GM19467 (cell line): ENCODE data around the gene SLC25A24.
A peak's percentile ranks its signal among the peaks of the same experiment; 100 is the strongest.
"Not testable (repeated sequence)": the region's sequence is repeated elsewhere in the genome, so short reads cannot be mapped to it uniquely, and the experiment has no call there.

Experiments
- ATAC-seq: cut with Tn5 transposase; IDR thresholded peaks from one replicate; pipeline ENCODE4 v1.9.1; 2021; ENCODE audit warnings: mild to moderate bottlenecking, moderate library complexity; ENCODE audit not compliant: unreplicated experiment

The SLC25A24 gene

DNA sequence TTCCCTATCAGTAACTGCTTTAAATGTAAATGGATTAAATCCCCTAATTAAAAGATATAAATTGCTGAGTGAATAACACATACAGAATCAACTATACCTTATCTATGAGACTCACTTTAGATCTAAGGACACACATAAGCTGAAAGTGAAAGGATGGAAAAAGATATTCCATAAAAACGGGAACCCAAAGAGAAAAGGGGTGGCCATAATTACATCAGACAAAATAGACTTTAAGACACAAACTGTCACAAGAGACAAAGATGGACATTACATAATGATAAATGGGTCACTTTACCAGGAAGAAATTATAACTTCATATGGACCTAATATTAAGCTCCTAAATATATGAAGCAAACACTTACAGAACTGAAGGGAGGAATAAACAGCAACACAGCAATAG, 59.2 kb downstream of the SLC25A24 start:
- ATAC-seq: no peak

DNA sequence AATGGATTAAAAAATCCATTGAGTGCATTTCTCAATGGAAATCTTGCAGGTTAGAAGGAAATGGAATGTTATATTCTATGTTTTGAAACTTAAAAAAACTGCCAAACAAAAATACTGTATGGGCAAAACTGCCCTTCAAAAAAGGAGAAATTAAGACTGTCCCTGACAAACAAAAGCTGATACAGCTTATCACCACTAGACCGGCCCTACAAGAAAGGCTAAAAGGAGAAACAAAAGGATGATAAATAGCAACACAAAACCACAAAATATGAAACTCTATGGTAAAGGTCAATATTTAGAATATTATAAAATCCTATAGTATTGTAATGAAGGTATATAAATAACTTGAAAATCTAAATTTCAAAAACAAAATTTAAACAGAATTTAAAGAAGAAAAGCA, 60.0 kb downstream of the SLC25A24 start:
- ATAC-seq: no peak

DNA sequence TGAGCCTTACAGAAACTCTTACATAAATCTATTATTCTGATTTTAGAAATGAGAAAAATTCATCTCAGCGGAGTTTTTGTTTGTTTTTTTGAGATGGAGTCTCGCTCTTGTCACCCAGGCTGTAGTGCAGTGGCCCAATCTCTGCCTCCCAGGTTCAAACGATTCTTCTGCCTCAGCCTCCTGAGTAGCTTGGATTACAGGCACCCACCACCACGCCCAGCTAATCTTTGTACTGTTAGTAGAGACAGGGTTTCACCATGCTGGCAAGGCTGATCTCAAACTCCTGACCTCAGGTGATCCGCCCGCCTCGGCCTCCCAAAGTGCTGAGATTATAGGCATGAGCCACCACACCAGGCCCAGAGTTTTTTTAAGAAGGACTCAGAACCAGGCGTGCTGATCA, 60.6 kb downstream of the SLC25A24 start:
- not testable (repeated sequence) for ATAC-seq

GRCh38 chr1:108133148-108133547, 67.0 kb downstream of the SLC25A24 start:
- ATAC-seq: not testable (repeated sequence)

GRCh38 chr1:108132367-108132766, 67.8 kb downstream of the SLC25A24 start:
- not testable (repeated sequence) for ATAC-seq

DNA sequence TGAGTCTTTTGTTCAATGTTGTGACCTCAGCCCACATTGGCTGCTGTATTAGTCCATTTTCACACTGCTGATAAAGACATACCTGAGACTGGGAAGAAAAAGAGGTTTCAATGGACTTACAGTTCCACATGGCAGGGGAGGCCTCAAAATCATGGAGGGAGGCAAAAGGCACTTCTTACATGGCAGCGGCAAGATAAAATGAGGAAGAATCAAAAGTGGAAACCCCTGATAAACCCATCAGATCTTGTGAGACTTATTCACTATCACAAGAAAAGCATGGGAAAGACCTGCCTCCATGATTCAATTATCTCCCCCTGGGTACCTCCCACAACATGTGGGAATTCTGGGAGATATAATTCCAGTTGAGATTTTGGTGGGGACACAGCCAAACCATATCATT, 68.9 kb downstream of the SLC25A24 start:
- not testable (repeated sequence) for ATAC-seq

DNA sequence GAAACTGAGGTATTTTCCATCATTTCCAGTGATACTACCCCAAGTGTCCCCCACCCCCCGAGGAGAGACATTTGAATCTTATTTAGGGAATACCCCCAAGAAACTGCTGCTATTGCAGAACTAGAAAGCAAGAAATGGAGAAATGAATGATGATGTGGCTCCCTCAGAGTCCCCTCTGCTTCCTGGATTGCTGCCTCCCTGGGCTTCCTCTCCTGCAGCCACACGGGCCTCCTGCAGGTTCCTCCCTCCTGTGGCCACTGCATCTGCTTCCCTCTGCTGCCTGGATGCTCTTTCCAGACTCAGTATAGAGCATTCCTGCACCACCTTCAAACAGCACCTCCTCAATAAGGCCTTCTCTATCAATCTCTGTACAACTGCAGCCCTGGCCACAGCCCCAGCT, 69.3 kb downstream of the SLC25A24 start:
- ATAC-seq: no peak

GRCh38 chr1:108129999-108130398, 70.1 kb downstream of the SLC25A24 start:
- no peak for ATAC-seq

- ATAC-seq: peak; percentile 90
Measured at GRCh38 chr1:108125312-108126138, 74.6 kb downstream of the SLC25A24 start.

GRCh38 chr1:108124622-108125311, 75.4 kb downstream of the SLC25A24 start:
- no peak for ATAC-seq

DNA sequence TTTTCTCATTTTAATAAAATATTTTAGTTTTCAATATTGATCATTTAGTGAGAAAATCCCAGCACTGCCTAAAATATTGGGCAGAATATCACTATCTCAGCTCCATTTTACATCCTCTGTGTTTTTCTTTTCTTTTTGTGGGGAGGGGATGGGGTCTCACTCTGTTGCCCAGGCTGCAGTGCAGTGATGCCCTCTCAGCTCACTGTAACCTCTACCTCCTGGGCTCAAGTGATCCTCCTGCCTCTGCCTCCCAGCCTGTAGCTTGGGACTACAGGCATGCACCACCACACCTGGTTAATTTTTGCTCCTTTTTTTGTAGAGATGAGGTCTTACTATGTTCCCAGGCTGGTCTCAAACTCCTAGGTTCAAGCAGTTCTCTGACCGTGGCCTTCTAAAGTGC, 76.1 kb downstream of the SLC25A24 start:
- no peak for ATAC-seq

DNA sequence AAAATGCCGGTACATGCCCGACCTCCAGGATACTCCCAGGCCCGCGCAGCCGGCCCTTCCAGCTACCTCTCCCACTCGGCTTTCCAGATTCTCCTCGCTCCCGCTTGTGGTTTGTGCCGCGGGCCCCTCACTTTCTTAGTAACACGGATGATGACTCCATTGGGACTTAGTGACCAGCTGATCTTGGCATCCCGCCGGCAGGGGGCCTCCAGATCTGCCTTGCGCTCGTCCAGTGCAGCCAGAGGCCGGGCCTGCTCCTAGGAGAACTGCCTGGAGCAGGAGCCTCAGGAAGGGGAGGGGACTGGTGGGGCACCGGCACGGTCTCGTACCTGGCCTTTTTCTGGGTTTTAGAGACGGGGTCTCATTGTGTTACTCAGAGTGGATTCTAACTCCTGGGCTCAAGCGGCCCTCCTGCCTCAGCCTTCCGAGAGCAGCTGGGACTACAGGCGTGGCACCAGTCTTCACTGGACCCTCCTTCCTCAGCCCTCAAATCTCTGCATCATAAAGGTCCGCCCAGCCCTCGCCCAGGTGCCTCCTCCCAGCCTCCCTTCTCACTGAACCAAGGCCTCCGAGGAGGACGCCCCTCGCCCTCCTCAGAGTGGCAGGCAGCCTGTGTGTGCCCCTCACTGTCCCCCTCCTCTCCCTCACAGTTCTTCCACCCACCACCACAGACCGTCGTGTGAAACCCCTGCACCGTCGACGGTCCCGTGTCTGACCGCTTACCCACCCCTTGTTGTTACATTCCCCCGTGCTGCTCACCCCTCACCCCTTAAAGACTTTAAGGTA, 78.6 kb downstream of the SLC25A24 start:
- ATAC-seq: no peak

DNA sequence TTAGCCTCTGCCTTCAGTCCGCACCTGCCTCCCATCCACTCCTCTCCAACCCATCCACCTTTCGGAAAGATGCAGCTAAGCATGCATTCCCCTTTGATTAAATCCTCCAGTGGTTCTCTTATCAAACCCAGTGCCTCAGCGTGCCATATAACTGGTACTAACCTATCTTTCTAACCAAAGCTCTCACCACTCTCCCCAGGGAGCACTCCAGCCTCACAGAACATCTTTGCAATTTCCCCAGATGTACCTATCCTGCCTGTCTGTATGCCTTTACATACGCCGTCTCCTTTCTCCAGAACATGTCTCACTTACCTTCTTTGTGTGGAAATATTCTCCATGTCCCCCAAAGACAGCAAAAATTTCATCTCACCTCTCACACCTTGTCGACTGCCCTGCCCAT, 80.0 kb downstream of the SLC25A24 start:
- no peak for ATAC-seq

- ATAC-seq: no peak
Measured at GRCh38 chr1:108119500-108119899, 80.6 kb downstream of the SLC25A24 start.

- no peak for ATAC-seq
Measured at GRCh38 chr1:108117945-108118902, 81.9 kb downstream of the SLC25A24 start.

GRCh38 chr1:108117237-108117636, 82.9 kb downstream of the SLC25A24 start:
- ATAC-seq: no peak

GRCh38 chr1:108114033-108114599, 86.0 kb downstream of the SLC25A24 start:
- no peak for ATAC-seq

DNA sequence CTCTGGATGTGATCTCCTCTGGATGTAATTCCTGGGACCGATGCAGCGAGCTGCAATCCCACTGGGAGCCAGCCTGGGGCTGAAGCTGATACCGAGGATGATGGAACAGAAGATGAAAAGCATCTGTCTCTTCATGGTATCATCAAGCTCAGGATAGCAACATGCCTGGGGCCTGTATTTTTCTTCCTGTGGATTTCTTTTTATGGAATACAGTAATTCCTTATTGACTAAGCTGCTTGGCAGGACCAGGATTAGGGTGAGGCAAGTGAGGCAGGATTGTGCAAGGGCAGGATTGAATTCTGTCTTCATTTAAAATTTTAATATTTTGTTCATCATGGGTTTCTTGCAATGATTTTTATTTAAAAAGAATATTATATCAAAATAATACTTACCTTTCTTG, 86.6 kb downstream of the SLC25A24 start:
- no peak for ATAC-seq

- no peak for ATAC-seq
Measured at GRCh38 chr1:108109295-108109973, 90.7 kb downstream of the SLC25A24 start.
